GM18907 (cell line): Measurements from ENCODE around the gene STK11.
A peak's percentile ranks its signal among the peaks of the same experiment; 100 is the strongest.

ENCODE experiments used
- ATAC-seq: cut with Tn5 transposase; IDR thresholded peaks from one replicate; pipeline ENCODE4 v1.9.1; 2021; ENCODE audit warnings: mild to moderate bottlenecking, moderate library complexity; ENCODE audit not compliant: unreplicated experiment

Gene STK11

GRCh38 chr19:1248786-1249297 is 43.3 kb downstream of the STK11 start:
- ATAC-seq, result peak; percentile 28

GRCh38 chr19:1249298-1249989 is 43.9 kb downstream of the STK11 start:
- ATAC-seq, result peak; percentile 50

- ATAC-seq, result no peak
These were observed 44.4 kb downstream of the STK11 start for GRCh38 chr19:1249990-1250436.

GRCh38 chr19:1250437-1251260 is 45.1 kb downstream of the STK11 start:
- ATAC-seq, result no peak

- ATAC-seq, result no peak
These were observed 46.0 kb downstream of the STK11 start for GRCh38 chr19:1251330-1252220.

- no peak for ATAC-seq
These were observed 46.7 kb downstream of the STK11 start for GRCh38 chr19:1252221-1252820.

GRCh38 chr19:1252821-1253513 is 47.4 kb downstream of the STK11 start:
- no peak for ATAC-seq

GRCh38 chr19:1253514-1254080 is 48.0 kb downstream of the STK11 start:
- ATAC-seq, result no peak

GRCh38 chr19:1254081-1254527 is 48.5 kb downstream of the STK11 start:
- no peak for ATAC-seq

- ATAC-seq, result no peak
These were observed 49.1 kb downstream of the STK11 start for GRCh38 chr19:1254530-1255185.

- no peak for ATAC-seq
These were observed 49.9 kb downstream of the STK11 start for GRCh38 chr19:1255186-1256161.

GRCh38 chr19:1256646-1257474 is 51.3 kb downstream of the STK11 start:
- ATAC-seq, result no peak

- ATAC-seq, result no peak
These were observed 52.0 kb downstream of the STK11 start for GRCh38 chr19:1257475-1258162.

- ATAC-seq, result no peak
These were observed 52.5 kb downstream of the STK11 start for GRCh38 chr19:1258163-1258492.

- ATAC-seq, result no peak
These were observed 53.2 kb downstream of the STK11 start for GRCh38 chr19:1258707-1259205.

GRCh38 chr19:1259206-1259875 is 53.8 kb downstream of the STK11 start:
- peak; percentile 28 for ATAC-seq
